H7 (cell line): ENCODE data around the gene CLTB. TPM values are rescaled to one million over a fixed set of nuclear protein-coding genes. Genes with fewer than 3 reads are reported as not detected.
"Not testable (repeated sequence)": the region's sequence is repeated elsewhere in the genome, so short reads cannot be mapped to it uniquely, and the experiment has no call there.

Experiments
- DNase-seq: peaks from one replicate; pipeline ENCODE4 v3.0.0; 2012
- H3K27me3 ChIP-seq: 2 replicates; pipeline ENCODE4 v1.6.0; 2011; ENCODE audit warnings: mild to moderate bottlenecking, low read length; ENCODE audit not compliant: control insufficient read depth, insufficient read depth
- H3K36me3 ChIP-seq: replicated peaks from 2 replicates; pipeline ENCODE4 v1.5.1; 2011; ENCODE audit warnings: low read length; ENCODE audit not compliant: control insufficient read depth, insufficient read depth
- H3K4me3 ChIP-seq: 2 replicates; pipeline ENCODE4 v1.5.1; 2011; ENCODE audit warnings: low read depth, mild to moderate bottlenecking, control low read depth, low read length, moderate library complexity; ENCODE audit not compliant: insufficient read depth
- total RNA-seq: library from RNA; depleted of rRNA; stranded (reverse); fragments of >200 nt; shearing (Covaris generic); gene quantifications from 2 replicates; pipeline ENCODE4 v1.2.3, GENCODE V29; 2014

CLTB gene
- total RNA-seq, 1 experiment from 2014 or later, result 67.2 TPM

GRCh38 chr5:176415240-176415951, 943 bp downstream of the CLTB start:
- DNase-seq, result no peak

GRCh38 chr5:176414704-176415103, 1.6 kb downstream of the CLTB start:
- Histone ChIP-seq H3K27me3 (no peaks in the 10 kb centered on the region), H3K4me3 (no peak overlapping the region), H3K36me3 (no peaks in the 10 kb centered on the region)
- DNase-seq, result no peak

More at GRCh38 chr5:176415240-176415951, 943 bp downstream of the CLTB start:
- Histone ChIP-seq H3K4me3 (peak overlapping the region; percentile 71), H3K36me3 (no peaks in the 10 kb centered on the region), H3K27me3 (no peaks in the 10 kb centered on the region)

GRCh38 chr5:176413709-176414191, 2.6 kb downstream of the CLTB start:
- Histone ChIP-seq H3K27me3 (no peaks in the 10 kb centered on the region), H3K36me3 (no peaks in the 10 kb centered on the region), H3K4me3 (no peak overlapping the region)
- peak; percentile 11 for DNase-seq

GRCh38 chr5:176413255-176413565, 3.1 kb downstream of the CLTB start:
- Histone ChIP-seq H3K36me3 (no peaks in the 10 kb centered on the region), H3K4me3 (no peak overlapping the region), H3K27me3 (no peaks in the 10 kb centered on the region)
- peak; percentile 18 for DNase-seq

GRCh38 chr5:176412517-176413254, 3.7 kb downstream of the CLTB start:
- H3K4me3 ChIP-seq, result no peak overlapping the region
- peak; percentile 15 for DNase-seq

GRCh38 chr5:176410486-176411180, 5.7 kb downstream of the CLTB start:
- no peaks in the 10 kb centered on the region; the same call in 1 of the 2 replicates for H3K36me3 ChIP-seq
- H3K4me3 ChIP-seq, result no peak overlapping the region
- no peaks in the 10 kb centered on the region for H3K27me3 ChIP-seq
- peak; percentile 54 for DNase-seq

More at GRCh38 chr5:176412517-176413254, 3.7 kb downstream of the CLTB start:
- H3K27me3 ChIP-seq, result no peaks in the 10 kb centered on the region
- no peaks in the 10 kb centered on the region; the same call in 1 of the 2 replicates for H3K36me3 ChIP-seq

GRCh38 chr5:176409765-176410164, 6.6 kb downstream of the CLTB start:
- Histone ChIP-seq H3K27me3 (no peaks in the 10 kb centered on the region), H3K4me3 (no peak overlapping the region), H3K36me3 (no peaks in the 10 kb centered on the region; the same call in 1 of the 2 replicates)
- DNase-seq, result peak; percentile 8

- Histone ChIP-seq H3K36me3 (no peaks in the 10 kb centered on the region; the same call in 1 of the 2 replicates), H3K4me3 (no peak overlapping the region), H3K27me3 (no peaks in the 10 kb centered on the region)
- DNase-seq, result no peak
Measured at GRCh38 chr5:176408590-176408989, 7.7 kb downstream of the CLTB start.

GRCh38 chr5:176408252-176408573, 8.1 kb downstream of the CLTB start:
- not testable (repeated sequence) for DNase-seq, H3K36me3 ChIP-seq, H3K27me3 ChIP-seq, H3K4me3 ChIP-seq

GRCh38 chr5:176407456-176408251, 8.7 kb downstream of the CLTB start:
- H3K4me3 ChIP-seq, result no peak overlapping the region
- no peaks in the 10 kb centered on the region for H3K27me3 ChIP-seq
- peak; percentile 8 for DNase-seq
- no peaks in the 10 kb centered on the region; the same call in 1 of the 2 replicates for H3K36me3 ChIP-seq

GRCh38 chr5:176406436-176407052, 9.8 kb downstream of the CLTB start:
- Histone ChIP-seq H3K27me3 (no peaks in the 10 kb centered on the region), H3K36me3 (no peaks in the 10 kb centered on the region; the same call in 1 of the 2 replicates), H3K4me3 (no peak overlapping the region)
- DNase-seq, result peak; percentile 32

GRCh38 chr5:176405656-176406435, 10.5 kb downstream of the CLTB start:
- Histone ChIP-seq H3K4me3 (no peak overlapping the region), H3K36me3 (no peaks in the 10 kb centered on the region; the same call in 1 of the 2 replicates), H3K27me3 (no peaks in the 10 kb centered on the region)
- peak; percentile 87 for DNase-seq
